ENCODE results near the gene NRROS.

DNA sequence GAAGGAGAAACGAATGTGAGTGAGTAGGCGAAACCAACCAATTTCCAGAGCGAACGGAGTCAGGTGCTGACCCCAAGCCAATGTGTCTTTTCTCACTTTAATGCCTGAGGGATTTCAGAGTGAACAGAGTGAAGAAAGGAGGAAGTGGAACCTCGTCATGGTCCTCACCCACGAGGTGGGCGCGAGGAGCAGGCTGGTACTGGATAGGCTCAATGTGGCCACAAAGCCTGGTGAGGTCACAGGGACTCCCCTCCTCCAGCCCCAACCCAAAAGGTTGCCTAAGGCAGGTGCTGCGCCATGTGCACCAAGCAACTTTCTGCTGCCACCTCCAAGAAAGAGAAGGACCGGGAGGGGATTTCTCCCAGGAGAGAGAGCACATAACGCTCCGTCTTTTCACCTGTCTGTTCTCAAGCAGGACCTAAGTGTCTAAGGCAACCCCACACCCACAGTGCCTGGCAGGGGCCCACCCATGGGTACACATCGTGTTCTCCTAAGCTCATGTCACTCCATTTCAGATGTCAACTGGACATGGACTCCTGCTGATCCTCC lies 3.8 kb downstream of the NRROS start:
- TF ChIP-seq SUZ12 (IDR thresholded peaks at IDR 0.05; ENCODE audit: extremely low read depth, insufficient read depth, insufficient read length) (no peak), ZNF274 (IDR thresholded peaks at IDR 0.05; ENCODE audit: low read depth, low read length) (no peak)

Data from NT2/D1 (cell line).